Stimulated activated CD8-positive, alpha-beta memory T cell treated with anti-CD3 and anti-CD28 coated beads, Interleukin-12 subunit alpha, Interleukin-12 subunit beta, amount 100 ng/mL, for 4 hours (primary cell): ENCODE measurements around the gene TMEM109.
A peak's percentile ranks its signal among the peaks of the same experiment; 100 is the strongest.

ENCODE experiments used
- DNase-seq: peaks from one replicate; pipeline ENCODE4 v3.0.0-alpha.2; 2020; ENCODE audit warnings: low read depth

The TMEM109 gene

DNA sequence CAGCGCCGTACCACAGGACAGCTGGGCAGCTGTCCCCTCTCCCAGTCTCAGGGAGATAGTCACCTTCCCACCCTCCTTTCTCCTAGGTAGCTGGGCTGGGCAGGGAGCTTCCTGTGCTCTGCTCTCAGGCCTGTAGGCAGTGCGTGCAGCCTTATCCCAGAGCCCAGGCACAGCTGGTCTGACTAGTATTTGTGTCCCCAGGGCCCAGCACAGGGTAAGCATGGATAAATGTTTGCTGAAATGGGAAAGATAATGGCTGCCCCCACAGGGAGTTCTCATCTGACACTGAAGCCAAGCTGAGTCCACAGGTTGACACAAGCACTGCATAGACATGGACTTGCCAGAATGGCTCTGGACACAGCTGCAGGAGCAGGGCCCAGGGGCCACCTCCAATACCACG, 28.3 kb downstream of the TMEM109 start:
- DNase-seq = no peak

DNA sequence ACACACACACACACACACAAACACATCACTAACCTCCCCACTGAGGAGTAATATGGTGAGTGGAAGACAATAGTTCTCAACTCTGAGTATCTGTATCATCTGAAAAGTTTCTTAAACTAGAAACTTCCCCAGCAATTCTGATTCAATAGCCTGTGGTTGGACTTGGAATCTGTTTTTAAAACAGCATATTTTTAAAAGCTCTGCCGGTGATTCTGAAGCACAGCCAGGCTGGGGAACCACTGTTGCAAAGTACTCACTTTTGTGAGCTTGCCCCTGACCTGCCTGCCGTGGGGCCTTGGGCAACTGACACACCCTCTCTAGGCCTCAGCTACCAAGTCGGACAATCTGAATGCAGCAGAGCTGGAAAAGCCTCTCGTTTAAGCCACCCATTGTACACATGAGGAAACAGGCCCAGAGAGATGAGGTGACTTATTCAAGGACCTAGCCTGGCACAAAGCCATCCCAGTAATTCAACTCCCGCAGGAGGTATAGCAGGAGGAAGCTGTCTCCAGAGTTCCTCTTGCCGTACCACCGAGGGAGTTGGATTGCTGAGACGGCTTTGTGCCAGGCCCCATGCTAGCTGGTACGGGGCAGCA, 29.1 kb downstream of the TMEM109 start:
- DNase-seq = no peak

DNA sequence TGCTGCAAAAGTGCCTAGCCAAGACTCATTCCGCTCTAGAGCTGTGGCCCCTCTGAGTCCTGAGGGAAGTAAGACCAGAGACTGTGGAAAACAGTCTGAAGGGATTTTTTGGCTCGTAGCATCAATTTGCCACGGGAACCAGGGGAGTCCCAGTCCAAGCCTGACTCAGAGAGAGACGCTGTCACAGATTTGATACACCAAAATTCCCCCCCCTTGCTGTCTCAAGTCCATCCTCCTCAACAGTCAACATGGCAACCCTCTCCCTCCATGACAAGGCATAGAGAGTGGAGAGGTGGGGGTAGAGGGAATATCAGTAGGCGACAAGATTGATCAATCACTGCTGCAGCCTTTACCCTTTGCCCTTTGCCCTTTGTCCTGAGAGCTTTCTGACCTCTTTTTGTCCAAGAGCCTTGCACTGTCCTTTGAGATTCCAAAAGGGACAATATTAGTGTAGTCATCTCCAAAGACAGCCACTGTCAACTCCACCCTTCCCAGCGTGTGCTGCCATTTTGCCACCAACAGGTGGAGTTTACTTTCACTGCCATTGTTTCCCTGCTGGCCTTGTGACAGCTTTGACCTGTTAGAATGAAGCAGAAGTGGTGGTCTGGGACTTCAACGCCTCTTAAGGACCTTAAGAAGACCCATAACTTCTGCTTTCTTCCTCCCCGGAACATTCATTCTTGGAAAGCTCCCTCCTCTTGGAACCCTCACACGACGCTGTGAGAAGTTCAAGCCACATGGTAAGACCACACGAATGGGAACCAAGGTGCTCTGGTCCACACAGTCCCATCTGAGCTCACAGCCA, 30.7 kb downstream of the TMEM109 start:
- DNase-seq = no peak

DNA sequence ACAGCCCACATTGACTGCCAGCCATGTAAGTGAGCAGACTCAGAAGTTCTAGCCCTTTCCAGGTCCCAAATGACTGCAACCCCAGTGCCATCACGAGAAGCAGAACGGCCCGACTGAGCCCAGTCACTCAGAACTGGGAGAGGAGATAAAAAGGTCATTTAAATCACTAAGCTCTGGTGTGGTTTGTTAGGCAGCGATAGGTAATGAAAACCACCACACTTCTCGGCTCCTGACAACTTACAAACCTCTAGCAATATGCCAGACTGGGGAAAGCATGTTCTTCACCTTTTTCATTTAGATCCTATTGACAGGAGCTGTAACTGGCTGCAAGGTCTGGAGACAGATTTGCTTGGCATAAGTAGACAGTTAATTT, 31.3 kb downstream of the TMEM109 start:
- no peak for DNase-seq

DNA sequence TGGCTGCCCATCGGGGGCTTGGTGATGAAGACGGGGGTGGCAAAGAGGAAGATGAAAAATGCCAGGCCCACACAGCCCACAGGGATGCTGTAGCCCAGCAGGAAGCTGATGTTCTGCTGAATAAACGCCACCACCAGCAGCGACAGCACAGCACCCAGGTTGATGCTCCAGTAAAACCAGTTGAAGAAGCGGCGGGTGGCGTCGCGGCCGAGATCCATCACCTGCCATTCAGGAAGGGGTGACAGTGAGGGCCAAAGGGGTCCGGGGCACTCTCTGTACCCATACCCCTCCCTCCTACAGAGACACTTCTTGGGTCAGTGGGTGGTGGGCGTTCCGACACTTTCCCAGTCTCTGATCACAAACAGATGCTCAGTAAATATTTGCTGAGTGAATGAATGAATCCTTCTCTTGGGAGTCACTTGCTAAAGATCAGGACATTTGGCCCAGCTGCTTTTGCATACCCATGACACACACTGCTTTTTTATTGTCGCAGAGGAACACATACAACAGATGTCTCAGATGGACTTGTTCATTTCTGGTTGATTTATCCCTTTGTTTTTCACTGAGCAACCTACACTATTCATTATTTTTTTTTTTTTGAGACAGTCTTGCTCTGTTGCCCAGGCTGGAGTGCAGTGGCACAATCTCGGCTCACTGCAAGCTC, 32.8 kb downstream of the TMEM109 start:
- no peak for DNase-seq

DNA sequence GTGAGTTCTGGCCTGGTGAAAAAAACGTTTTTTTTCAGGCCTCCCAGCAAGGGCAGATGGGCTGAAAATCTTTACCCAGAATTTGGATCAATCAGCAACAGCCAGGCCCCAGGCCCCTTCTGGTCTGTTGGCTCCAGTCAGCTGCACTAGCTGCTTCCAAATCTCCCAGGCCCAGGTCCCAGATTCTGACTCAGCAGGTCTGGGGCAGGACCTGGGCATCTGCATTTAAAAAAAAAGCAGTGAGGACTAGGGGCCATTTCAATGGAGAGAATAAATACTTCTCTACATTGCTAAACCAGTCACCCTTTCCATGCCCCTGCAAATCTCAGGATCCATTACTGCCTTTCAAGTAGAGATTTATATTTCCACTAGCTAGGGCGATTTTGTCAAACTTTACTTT, 33.7 kb downstream of the TMEM109 start:
- no peak for DNase-seq

- no peak for DNase-seq
Measured at GRCh38 chr11:60948250-60948649, 34.3 kb downstream of the TMEM109 start.

DNA sequence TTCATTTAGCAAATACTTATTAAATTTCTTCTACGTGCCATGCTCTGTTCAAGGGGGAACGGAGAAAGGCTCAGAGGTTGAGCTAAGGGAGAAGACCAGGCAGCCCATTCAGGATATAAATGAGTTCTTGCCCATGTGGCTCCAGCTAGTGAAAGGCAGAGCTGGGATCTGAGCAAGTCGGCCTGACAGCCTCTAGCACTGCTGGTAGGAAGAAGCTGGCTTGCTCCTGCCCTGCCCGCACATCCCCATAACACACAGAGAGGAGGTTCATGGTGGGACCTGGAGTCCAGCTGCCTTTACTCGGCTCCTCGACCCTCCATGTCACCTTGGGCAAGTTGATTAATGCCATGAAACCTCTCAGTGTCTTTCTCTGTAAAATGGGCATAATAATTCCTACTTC, 36.1 kb downstream of the TMEM109 start:
- DNase-seq = no peak

DNA sequence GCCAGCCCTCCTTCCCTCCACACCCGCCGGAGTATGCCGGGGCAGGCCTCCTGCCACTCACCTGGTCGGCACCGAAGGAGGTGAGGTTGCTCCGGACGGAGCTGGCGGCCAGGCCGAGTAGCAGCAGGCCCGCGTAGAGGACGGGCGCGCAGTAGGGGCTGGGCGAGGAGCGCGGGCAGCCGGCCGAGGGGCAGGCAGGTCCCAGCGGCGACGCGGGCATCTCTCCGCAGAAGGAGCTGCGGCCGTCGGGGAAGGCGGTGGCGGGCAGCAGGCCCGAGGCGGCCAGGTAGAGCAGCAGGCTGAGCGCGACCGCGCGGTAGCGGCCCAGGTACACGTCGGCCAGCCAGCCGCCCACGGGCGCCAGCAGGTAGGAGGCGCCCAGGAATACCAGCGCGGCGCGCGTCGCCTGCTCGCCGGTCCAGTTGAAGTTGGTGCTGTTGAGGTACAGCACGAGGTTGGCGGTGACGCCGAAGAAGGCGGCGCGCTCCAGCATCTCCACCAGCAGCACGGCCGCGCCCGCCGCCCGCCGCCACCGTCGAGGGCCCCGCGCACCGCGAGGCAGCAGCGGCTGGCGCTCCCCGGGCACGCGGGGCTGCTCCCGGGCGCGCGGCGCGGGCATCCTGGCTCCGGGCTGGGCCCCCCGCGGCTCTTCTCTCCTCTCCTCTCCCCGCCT, 37.1 kb downstream of the TMEM109 start:
- DNase-seq = no peak

- DNase-seq = no peak
Measured at GRCh38 chr11:60951606-60951903, 37.6 kb downstream of the TMEM109 start.

DNA sequence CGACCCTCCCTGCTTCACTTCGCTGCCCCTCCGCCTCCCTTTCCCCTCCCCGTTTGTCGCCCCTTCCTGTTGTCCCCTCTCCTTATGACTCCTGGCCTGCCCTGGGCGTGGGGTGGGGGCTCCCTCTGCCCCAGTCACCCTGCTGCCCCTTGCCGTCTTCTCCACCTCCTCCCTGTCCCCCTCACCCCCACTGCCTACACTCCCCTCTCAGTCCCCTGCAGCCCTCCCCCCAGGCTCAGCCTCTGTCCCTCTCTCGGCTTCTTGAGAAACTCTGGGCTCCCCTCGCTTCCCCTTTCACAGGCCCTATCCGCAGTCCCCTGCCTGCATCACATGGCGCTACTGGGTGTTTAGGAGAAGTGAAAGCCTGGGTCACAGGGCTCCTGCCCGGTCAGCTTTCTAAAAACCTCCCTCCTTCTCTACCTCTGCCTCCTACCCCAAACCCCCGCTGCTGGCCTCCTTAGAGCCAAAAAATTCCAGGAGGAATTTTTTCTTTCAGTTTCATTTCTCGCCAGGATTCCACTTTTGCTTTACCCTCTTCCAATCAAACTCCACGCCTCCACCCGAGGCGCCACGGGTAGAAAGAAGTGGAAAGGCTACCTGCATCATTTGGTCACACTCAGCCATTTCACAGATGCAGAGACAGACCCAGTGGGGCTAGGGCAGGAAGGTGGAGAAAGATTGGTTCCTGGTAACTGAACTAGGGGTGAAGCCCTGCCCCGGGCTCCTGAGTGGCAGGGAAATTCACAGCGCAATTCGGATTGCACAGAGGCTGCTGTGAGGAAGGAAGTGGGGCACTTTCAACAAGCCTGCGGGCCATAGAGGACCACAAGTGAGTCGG, 38.2 kb downstream of the TMEM109 start, which contains the start of gene SLC15A3:
Gene SLC15A3 (minus strand): TSS at position 273 of the 838 bp plus-strand sequence. CDS start 625 bp downstream, outside the sequence.
- no peak for DNase-seq

- DNase-seq = no peak
Measured at GRCh38 chr11:60952742-60953170, 38.8 kb downstream of the TMEM109 start.

GRCh38 chr11:60953781-60954180, 39.8 kb downstream of the TMEM109 start:
- no peak for DNase-seq

DNA sequence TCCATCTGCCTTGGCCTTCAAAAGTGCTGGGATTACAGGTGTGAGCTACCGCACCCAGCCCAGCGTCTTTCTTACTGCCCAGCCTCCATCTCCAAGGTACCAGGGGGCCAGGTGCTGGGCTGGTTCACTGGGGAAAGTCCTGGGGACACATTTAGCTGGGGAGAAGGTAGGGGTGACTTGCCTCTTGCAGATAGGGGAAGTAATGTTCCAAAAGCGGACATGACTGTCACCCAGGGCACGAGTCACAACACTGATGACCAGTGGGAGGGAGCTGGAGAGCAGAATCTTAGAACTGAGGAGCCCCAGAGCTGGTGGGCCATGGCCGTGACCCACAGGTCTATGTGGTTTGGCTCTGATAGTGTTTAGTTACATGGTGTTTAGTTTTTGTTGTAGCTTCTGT, 40.5 kb downstream of the TMEM109 start:
- no peak for DNase-seq

GRCh38 chr11:60955571-60955970, 41.6 kb downstream of the TMEM109 start:
- DNase-seq = no peak

- DNase-seq = no peak
Measured at GRCh38 chr11:60957188-60957587, 43.2 kb downstream of the TMEM109 start.

DNA sequence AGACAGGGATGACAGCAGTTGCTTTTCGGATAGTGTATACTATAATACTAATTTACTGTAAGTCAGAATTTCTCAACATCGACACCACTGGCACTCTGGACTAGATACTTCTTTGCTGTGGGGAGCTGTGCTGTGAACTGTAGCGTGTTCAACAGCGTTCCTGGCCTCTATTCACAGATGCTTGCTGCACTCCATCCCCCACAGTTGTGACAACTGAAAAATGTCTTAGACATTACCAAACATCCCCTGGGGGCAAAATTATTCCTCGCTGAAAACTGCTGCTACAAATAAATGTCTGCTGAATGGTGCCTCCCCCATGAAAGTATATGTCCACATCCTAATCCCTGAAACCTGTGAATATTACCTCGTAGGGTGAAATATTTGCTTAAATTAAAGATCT, 45.5 kb downstream of the TMEM109 start:
- DNase-seq = no peak

- no peak for DNase-seq
Measured at GRCh38 chr11:60960405-60960804, 46.4 kb downstream of the TMEM109 start.

GRCh38 chr11:60964801-60965200, 50.8 kb downstream of the TMEM109 start:
- no peak for DNase-seq

- no peak for DNase-seq
Measured at GRCh38 chr11:60966890-60967289, 52.9 kb downstream of the TMEM109 start.

GRCh38 chr11:60968223-60968622, 54.3 kb downstream of the TMEM109 start:
- no peak for DNase-seq

- peak; percentile 65 for DNase-seq
Measured at GRCh38 chr11:60970369-60970774, 56.4 kb downstream of the TMEM109 start.
